Aorta (tissue), 5 donors: ENCODE results near the gene SPAG9. TPM values are rescaled to one million over a fixed set of nuclear protein-coding genes. Genes with fewer than 3 reads are reported as not detected.

Source experiments
- ATAC-seq: fragments of 200-7000 bp; cut with Tn5 transposase; one replicate; pipeline ENCODE4 v1.9.1; 2022; ENCODE audit warnings: moderate library complexity; ENCODE audit not compliant: low FRiP score
- DNase-seq, 2 donors: peaks; one replicate each; pipeline ENCODE4 v3.0.0-alpha.2; 2020
- H3K27ac ChIP-seq, 2 donors: one replicate each; pipeline ENCODE4 v1.5.1; 2013; ENCODE audit warnings: low read length in 2 of 2, mild to moderate bottlenecking in 2 of 2, moderate library complexity in 2 of 2, control low read depth in 1 of 2, inconsistent platforms in 1 of 2, low read depth in 1 of 2
- H3K27me3 ChIP-seq, 2 donors: one replicate each; pipeline ENCODE4 v1.6.1; 2013; ENCODE audit warnings: control low read depth in 1 of 2, low read length in 1 of 2, mild to moderate bottlenecking in 1 of 2, moderate library complexity in 1 of 2; ENCODE audit not compliant: insufficient read depth in 2 of 2, control insufficient read depth in 1 of 2
- H3K36me3 ChIP-seq, 2 donors: one replicate each; pipeline ENCODE4 v1.6.1; 2013; ENCODE audit warnings: control low read depth in 1 of 2, low read length in 1 of 2, mild to moderate bottlenecking in 1 of 2; ENCODE audit not compliant: insufficient read depth in 2 of 2, control insufficient read depth in 1 of 2
- H3K4me1 ChIP-seq, 2 donors: one replicate each; pipeline ENCODE4 v1.6.1; 2013; ENCODE audit warnings: low read length in 2 of 2, control low read depth in 1 of 2, mild to moderate bottlenecking in 1 of 2, moderate library complexity in 1 of 2; ENCODE audit not compliant: insufficient read depth in 2 of 2, control insufficient read depth in 1 of 2
- H3K4me3 ChIP-seq, 2 donors: one replicate each; pipeline ENCODE4 v1.5.1; 2013; ENCODE audit warnings: low read length in 2 of 2, control low read depth in 1 of 2, mild to moderate bottlenecking in 1 of 2
- H3K9me3 ChIP-seq: one replicate; pipeline ENCODE4 v1.6.1; 2013; ENCODE audit warnings: mild to moderate bottlenecking, low read length; ENCODE audit not compliant: control insufficient read depth
- WGBS, 2 donors: extraction: QIAGEN DNeasy Blood & Tissue Kit; methylation state at CpG; one replicate each; pipeline ENCODE4 v1.1.7; 2013; 5-methylcytosine and 5-hydroxymethylcytosine counted together
- intact Hi-C, 2 donors: fragments of 100-400 bp; cut with DNase I; formaldehyde crosslinking; loops; one replicate each; pipeline versions ENCODE4 v1.14.2 to v1.15.0; 2022
- polyA plus RNA-seq, 2 donors: library from polyadenylated mRNA; stranded (reverse); fragments of 200-250 nt; gene quantifications; one replicate each; pipeline ENCODE4 v1.2.3, GENCODE V29; 2013
- total RNA-seq, 2 donors: library from RNA; stranded (reverse); fragmentation: NEBNext Ultra II Directional; extraction: Animal tissue kit (Norgen Biotek cat#: 25700); gene quantifications; one replicate each; pipeline ENCODE4 v1.2.1, GENCODE V29; 2021
- donor health status: healthy with polysubstance abuse.
- donor health status: Bipolar disorder and iron deficiency.
- donor health status: DM: no; HTN: no; CAD: no.
- donor health status: DM: no; HTN: no; CAD: no.
- donor health status: DM: yes; HTN: yes; CAD: no.

The SPAG9 gene
- total and polyA plus RNA-seq, 4 donors: 20.7 to 151 (median 85.6) TPM

GRCh38 chr17:51045621-51046020 lies 75.0 kb downstream of the SPAG9 start:
- WGBS, 2 donors: 59 to 66% methylated on average over 1 of the region's 1 CpG
- DNase-seq (no peak), ATAC-seq (no peak)
- H3K27ac ChIP-seq: no peak overlapping the region
- H3K9me3 ChIP-seq: no peaks in the 10 kb centered on the region
- H3K27me3 ChIP-seq: no peaks in the 10 kb centered on the region
- H3K36me3 ChIP-seq: no peaks in the 10 kb centered on the region
- H3K4me1 ChIP-seq: peaks cover 2% of the 10 kb centered on the region in 2 donors
- intact Hi-C loops: no loop called here
- H3K4me3 ChIP-seq: no peak overlapping the region

- Histone ChIP-seq H3K9me3 (no peaks in the 10 kb centered on the region), H3K27ac (no peak overlapping the region), H3K4me1 (peaks cover 2% of the 10 kb centered on the region in 2 donors), H3K36me3 (no peaks in the 10 kb centered on the region), H3K27me3 (no peaks in the 10 kb centered on the region), H3K4me3 (no peak overlapping the region)
- 73 to 75% methylated on average over 7 of the region's 7 CpGs for WGBS, 2 donors
- DNase-seq (no peak), ATAC-seq (no peak)
- intact Hi-C loops: no loop called here
Observed at GRCh38 chr17:51044976-51045375, 75.7 kb downstream of the SPAG9 start.

- 93 to 97% methylated on average over 3 of the region's 3 CpGs for WGBS, 2 donors
- ATAC-seq: no peak
- no peak overlapping the region for H3K4me3 ChIP-seq
- H3K9me3 ChIP-seq: no peaks in the 10 kb centered on the region
- H3K36me3 ChIP-seq: peaks cover 0 to 3% of the 10 kb centered on the region in 2 donors
- no peaks in the 10 kb centered on the region for H3K4me1 ChIP-seq
- intact Hi-C loops: no loop called here
- H3K27ac ChIP-seq: no peak overlapping the region
- H3K27me3 ChIP-seq: no peaks in the 10 kb centered on the region
- no peak for DNase-seq
Observed at GRCh38 chr17:51036084-51036483, 84.6 kb downstream of the SPAG9 start.

- Histone ChIP-seq H3K36me3 (peaks cover 0 to 6% of the 10 kb centered on the region in 2 donors), H3K4me1 (no peaks in the 10 kb centered on the region), H3K4me3 (no peak overlapping the region), H3K9me3 (no peaks in the 10 kb centered on the region), H3K27me3 (no peaks in the 10 kb centered on the region), H3K27ac (no peak overlapping the region)
- DNase-seq: no peak
- intact Hi-C loops: no loop called here
- ATAC-seq: no peak
Observed at GRCh38 chr17:51035431-51035830, 85.2 kb downstream of the SPAG9 start.

- whole genome bisulfite sequencing, 2 donors: 98 to 100% methylated on average over 2 of the region's 2 CpGs
- no peaks in the 10 kb centered on the region for H3K9me3 ChIP-seq
- peak overlapping the region in 1 of 2 donors; percentile 17 for H3K27ac ChIP-seq
Observed at GRCh38 chr17:51034800-51035199, 85.9 kb downstream of the SPAG9 start.

GRCh38 chr17:51032850-51033249 lies 87.8 kb downstream of the SPAG9 start:
- no peak for ATAC-seq
- Histone ChIP-seq H3K4me1 (no peaks in the 10 kb centered on the region), H3K27me3 (no peaks in the 10 kb centered on the region), H3K9me3 (no peaks in the 10 kb centered on the region), H3K36me3 (peaks cover 0 to 6% of the 10 kb centered on the region in 2 donors), H3K27ac (no peak overlapping the region), H3K4me3 (no peak overlapping the region)
- 89% methylated on average over 4 of the region's 4 CpGs for WGBS, 2 donors
- intact Hi-C loops: no loop called here
- no peak for DNase-seq

More at GRCh38 chr17:51034800-51035199, 85.9 kb downstream of the SPAG9 start:
- intact Hi-C loops: no loop called here
- Histone ChIP-seq H3K27me3 (no peaks in the 10 kb centered on the region), H3K4me3 (no peak overlapping the region), H3K36me3 (peaks cover 0 to 6% of the 10 kb centered on the region in 2 donors), H3K4me1 (no peaks in the 10 kb centered on the region)
- ATAC-seq: no peak
- no peak for DNase-seq

GRCh38 chr17:51029568-51030463 lies 90.9 kb downstream of the SPAG9 start:
- intact Hi-C loops: no loop called here
- H3K4me3 ChIP-seq: no peak overlapping the region
- ATAC-seq: peak; percentile 66
- DNase-seq: no peak
- H3K36me3 ChIP-seq: peaks cover 0 to 5% of the 10 kb centered on the region in 2 donors
- no peaks in the 10 kb centered on the region for H3K27me3 ChIP-seq
- H3K4me1 ChIP-seq: no peaks in the 10 kb centered on the region
- no peaks in the 10 kb centered on the region for H3K9me3 ChIP-seq
- no peak overlapping the region for H3K27ac ChIP-seq
- 55 to 68% methylated on average over 3 of the region's 3 CpGs for WGBS, 2 donors

GRCh38 chr17:51029142-51029541 lies 91.5 kb downstream of the SPAG9 start:
- DNase-seq (no peak), ATAC-seq (no peak)
- intact Hi-C loops: no loop called here
- Histone ChIP-seq H3K27ac (no peak overlapping the region), H3K4me3 (no peak overlapping the region), H3K9me3 (no peaks in the 10 kb centered on the region), H3K36me3 (peaks cover 0 to 3% of the 10 kb centered on the region in 2 donors), H3K27me3 (no peaks in the 10 kb centered on the region), H3K4me1 (no peaks in the 10 kb centered on the region)
- 81 to 92% methylated on average over 1 of the region's 1 CpG for WGBS, 2 donors
